ENCODE results near the gene MYOC. TPM values are rescaled to one million over a fixed set of nuclear protein-coding genes. Genes with fewer than 3 reads are reported as not detected.

MYOC gene
- total RNA-seq, 4 donors from 2014 or later = 12.9 to 43.4 (median 19.6) TPM

GRCh38 chr1:171641076-171641864 lies 11.2 kb downstream of the MYOC start:
- no peaks in the 10 kb centered on the region for H3K27me3 ChIP-seq
- peaks cover 3 to 9% of the 10 kb centered on the region in 2 donors for H3K4me1 ChIP-seq
- TF ChIP-seq, protein P1, sequence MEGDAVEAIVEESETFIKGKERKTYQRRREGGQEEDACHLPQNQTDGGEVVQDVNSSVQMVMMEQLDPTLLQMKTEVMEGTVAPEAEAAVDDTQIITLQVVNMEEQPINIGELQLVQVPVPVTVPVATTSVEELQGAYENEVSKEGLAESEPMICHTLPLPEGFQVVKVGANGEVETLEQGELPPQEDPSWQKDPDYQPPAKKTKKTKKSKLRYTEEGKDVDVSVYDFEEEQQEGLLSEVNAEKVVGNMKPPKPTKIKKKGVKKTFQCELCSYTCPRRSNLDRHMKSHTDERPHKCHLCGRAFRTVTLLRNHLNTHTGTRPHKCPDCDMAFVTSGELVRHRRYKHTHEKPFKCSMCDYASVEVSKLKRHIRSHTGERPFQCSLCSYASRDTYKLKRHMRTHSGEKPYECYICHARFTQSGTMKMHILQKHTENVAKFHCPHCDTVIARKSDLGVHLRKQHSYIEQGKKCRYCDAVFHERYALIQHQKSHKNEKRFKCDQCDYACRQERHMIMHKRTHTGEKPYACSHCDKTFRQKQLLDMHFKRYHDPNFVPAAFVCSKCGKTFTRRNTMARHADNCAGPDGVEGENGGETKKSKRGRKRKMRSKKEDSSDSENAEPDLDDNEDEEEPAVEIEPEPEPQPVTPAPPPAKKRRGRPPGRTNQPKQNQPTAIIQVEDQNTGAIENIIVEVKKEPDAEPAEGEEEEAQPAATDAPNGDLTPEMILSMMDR (IDR thresholded peaks at IDR 0.05) = no peak
- no peak for TF ChIP-seq POLR2A (IDR thresholded peaks at IDR 0.05)
- H3K9me3 ChIP-seq = no peaks in the 10 kb centered on the region
- H3K4me3 ChIP-seq (replicated peaks in 1 of 3) = no peak overlapping the region
- H3K36me3 ChIP-seq = no peaks in the 10 kb centered on the region
- intact Hi-C loops (cut with DNase I) = loop anchor here (10.0 kb wide), 2 partner anchors 74 to 344 kb away; no protein-coding TSS in a partner anchor
- no peak for DNase-seq
- WGBS, 2 donors = 70 to 85% methylated on average over 8 to 10 of the region's 10 CpGs
- H3K27ac ChIP-seq = no peak overlapping the region

GRCh38 chr1:171640225-171640624 lies 12.3 kb downstream of the MYOC start:
- Histone ChIP-seq H3K27ac (no peak overlapping the region), H3K9me3 (no peaks in the 10 kb centered on the region), H3K4me3 (replicated peaks in 1 of 3) (no peak overlapping the region), H3K36me3 (no peaks in the 10 kb centered on the region), H3K27me3 (no peaks in the 10 kb centered on the region), H3K4me1 (peaks cover 2 to 3% of the 10 kb centered on the region in 2 donors)
- no peak for DNase-seq
- intact Hi-C loops (cut with DNase I) = loop anchor here (10.0 kb wide), 2 partner anchors 75 to 345 kb away; no protein-coding TSS in a partner anchor
- WGBS, 2 donors = 96 to 97% methylated on average over 1 of the region's 1 CpG
- TF ChIP-seq, protein P1 (IDR thresholded peaks at IDR 0.05) = no peak
- TF ChIP-seq POLR2A (IDR thresholded peaks at IDR 0.05) = no peak

DNA sequence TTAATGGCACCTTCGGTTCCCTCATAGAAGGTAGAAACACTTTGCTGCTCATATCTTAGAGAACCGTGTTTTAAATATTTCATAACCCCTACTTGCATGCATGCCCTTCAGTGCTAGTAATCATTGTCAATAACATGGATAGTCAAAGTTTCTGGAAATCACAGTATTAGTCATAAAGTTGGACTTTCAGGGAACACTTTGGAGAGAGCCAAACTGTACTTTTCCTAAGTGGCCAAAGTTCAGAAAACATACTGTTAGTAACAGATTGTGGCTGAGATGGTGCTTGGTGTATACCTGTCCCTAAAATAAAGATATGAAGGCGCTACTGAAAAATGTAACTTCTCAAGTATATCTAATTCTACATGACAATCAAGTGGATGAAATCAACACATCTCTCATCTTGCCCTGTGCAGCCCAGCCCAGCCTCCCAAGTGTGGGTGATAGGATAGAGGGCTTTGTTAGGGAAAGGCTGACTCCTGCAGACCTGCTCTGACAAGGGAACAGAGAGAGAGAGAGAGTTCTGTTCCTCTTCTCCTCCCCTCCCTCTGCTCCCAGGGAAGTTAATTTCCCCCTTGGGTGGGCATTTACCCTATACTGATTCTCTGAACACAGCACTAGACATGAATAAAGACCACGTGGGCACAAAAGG lies 14.4 kb downstream of the MYOC start:
- H3K36me3 ChIP-seq = no peaks in the 10 kb centered on the region
- no peak overlapping the region for H3K4me3 ChIP-seq (replicated peaks in 1 of 3)
- TF ChIP-seq POLR2A (IDR thresholded peaks at IDR 0.05) = no peak
- TF ChIP-seq, protein P1 (IDR thresholded peaks at IDR 0.05) = no peak
- no peak for DNase-seq
- 66 to 96% methylated on average over 4 of the region's 4 CpGs for WGBS, 2 donors
- H3K27ac ChIP-seq = no peak overlapping the region
- no peaks in the 10 kb centered on the region for H3K4me1 ChIP-seq
- no peaks in the 10 kb centered on the region for H3K27me3 ChIP-seq
- H3K9me3 ChIP-seq = no peaks in the 10 kb centered on the region
- intact Hi-C loops (cut with DNase I) = no loop called here

DNA sequence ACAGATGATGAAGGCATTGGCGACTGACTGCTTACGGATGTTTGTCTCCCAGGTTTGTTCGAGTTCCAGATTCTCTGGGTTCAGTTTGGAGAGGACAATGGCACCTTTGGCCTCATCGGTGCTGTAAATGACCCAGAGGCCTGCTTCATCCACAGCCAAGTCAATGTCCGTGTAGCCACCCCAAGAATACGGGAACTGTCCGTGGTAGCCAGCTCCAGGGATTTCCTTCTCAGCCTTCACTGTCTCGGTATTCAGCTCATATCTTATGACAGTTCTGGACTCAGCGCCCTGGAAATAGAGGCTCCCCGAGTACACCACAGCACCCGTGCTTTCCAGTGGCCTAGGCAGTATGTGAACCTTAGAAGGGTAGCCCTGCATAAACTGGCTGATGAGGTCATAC lies 16.3 kb downstream of the MYOC start:
- TF ChIP-seq, protein P1 (IDR thresholded peaks at IDR 0.05) = no peak
- no peak for TF ChIP-seq POLR2A (IDR thresholded peaks at IDR 0.05)
- Histone ChIP-seq H3K27ac (no peak overlapping the region), H3K27me3 (no peaks in the 10 kb centered on the region), H3K9me3 (no peaks in the 10 kb centered on the region), H3K4me1 (no peaks in the 10 kb centered on the region), H3K36me3 (no peaks in the 10 kb centered on the region), H3K4me3 (replicated peaks in 1 of 3) (no peak overlapping the region)
- 80 to 90% methylated on average over 11 of the region's 11 CpGs for WGBS, 2 donors
- DNase-seq = no peak
- intact Hi-C loops (cut with DNase I) = no loop called here

GRCh38 chr1:171635661-171636060 lies 16.8 kb downstream of the MYOC start:
- WGBS, 2 donors = 90 to 98% methylated on average over 2 of the region's 2 CpGs
- Histone ChIP-seq H3K4me1 (no peaks in the 10 kb centered on the region), H3K9me3 (no peaks in the 10 kb centered on the region), H3K36me3 (no peaks in the 10 kb centered on the region), H3K27ac (no peak overlapping the region), H3K4me3 (replicated peaks in 1 of 3) (no peak overlapping the region), H3K27me3 (no peaks in the 10 kb centered on the region)
- TF ChIP-seq, protein P1 (IDR thresholded peaks at IDR 0.05) = no peak
- no peak for TF ChIP-seq POLR2A (IDR thresholded peaks at IDR 0.05)
- DNase-seq = no peak
- intact Hi-C loops (cut with DNase I) = no loop called here

Data from thyroid gland (tissue), 4 donors.